ENCODE data around the gene CPTP.

GRCh38 chr1:1305300-1306069 lies 19.1 kb upstream of the CPTP start:
- TF ChIP-seq CTCF (IDR thresholded peaks at IDR 0.05; ENCODE audit: insufficient read depth, low read length, poor library complexity, severe bottlenecking) (no peak), EZH2phosphoT487 (conservative IDR thresholded peaks at IDR 0.05; ENCODE audit: low read length) (no peak)
